ENCODE results near the gene NPIPB8. TPM values are rescaled to one million over a fixed set of nuclear protein-coding genes. Genes with fewer than 3 reads are reported as not detected.
"Not testable (repeated sequence)": the region's sequence is repeated elsewhere in the genome, so short reads cannot be mapped to it uniquely, and the experiment has no call there.

Gene NPIPB8
- total RNA-seq: 1 to 10 TPM in 2 of 7 donors, under 1 TPM in 3, not detected in 2; 0.28 to 2.7 (median 0.93) TPM
- not detected for polyA plus RNA-seq
- long read RNA-seq, donor 1: 0 reads
- long read RNA-seq, donor 2, partial matches to known transcripts: 0 of 10 reads
- long read RNA-seq, donor 2, other reads (novel, unspliced or antisense): 10 of 10 reads
- long read RNA-seq, donor 3: 0 reads

- intact Hi-C loops (cut with DNase I); H3K27ac ChIP-seq; H3K36me3 ChIP-seq; H3K4me3 ChIP-seq; H3K9me3 ChIP-seq; H3K27me3 ChIP-seq; H3K4me1 ChIP-seq (ENCODE audit: insufficient read depth); DNase-seq: not testable (repeated sequence)
- WGBS, 3 donors: 94 to 100% methylated on average over 1 of the region's 1 CpG; no CpG with 5 or more reads in 1 of the 3 donors
These were observed at the start of gene NPIPB8 for GRCh38 chr16:28637765-28638164. Gene NPIPB8, plus strand, starts transcription at chr16:28638065. Its CDS starts 296 bp downstream, at chr16:28638361.

GRCh38 chr16:28589069-28589468 lies 48.8 kb upstream of the NPIPB8 start:
- Histone ChIP-seq H3K9me3 (no peaks in the 10 kb centered on the region), H3K36me3 (no peaks in the 10 kb centered on the region), H3K4me3 (no peak overlapping the region), H3K27me3 (no peaks in the 10 kb centered on the region), H3K4me1 (ENCODE audit: insufficient read depth) (no peaks in the 10 kb centered on the region), H3K27ac (no peak overlapping the region)
- TF ChIP-seq POLR2A (IDR thresholded peaks at IDR 0.05) (no peak), EP300 (IDR thresholded peaks at IDR 0.05) (no peak), CTCF (IDR thresholded peaks at IDR 0.05) (no peak)
- WGBS, 3 donors: 89 to 93% (median 91%) methylated on average over 8 of the region's 8 CpGs
- DNase-seq: no peak
- intact Hi-C loops (cut with DNase I): no loop called here

GRCh38 chr16:28589930-28590329 lies 47.9 kb upstream of the NPIPB8 start:
- no peak overlapping the region for H3K27ac ChIP-seq
- intact Hi-C loops (cut with DNase I): no loop called here
- WGBS, 3 donors: 78 to 84% (median 80%) methylated on average over 12 to 13 of the region's 13 CpGs
- DNase-seq: no peak
- H3K4me3 ChIP-seq: no peak overlapping the region
- TF ChIP-seq POLR2A (IDR thresholded peaks at IDR 0.05): no peak
- TF ChIP-seq EP300 (IDR thresholded peaks at IDR 0.05): no peak
- TF ChIP-seq CTCF (IDR thresholded peaks at IDR 0.05): no peak
- H3K27me3 ChIP-seq: no peaks in the 10 kb centered on the region
- no peaks in the 10 kb centered on the region for H3K9me3 ChIP-seq
- no peaks in the 10 kb centered on the region for H3K36me3 ChIP-seq
- no peaks in the 10 kb centered on the region for H3K4me1 ChIP-seq (ENCODE audit: insufficient read depth)

GRCh38 chr16:28590384-28591340 lies 47.2 kb upstream of the NPIPB8 start:
- H3K27ac ChIP-seq: no peak overlapping the region
- no peaks in the 10 kb centered on the region for H3K9me3 ChIP-seq
- no peaks in the 10 kb centered on the region for H3K27me3 ChIP-seq
- no peak for TF ChIP-seq POLR2A (IDR thresholded peaks at IDR 0.05)
- no peak for TF ChIP-seq EP300 (IDR thresholded peaks at IDR 0.05)
- TF ChIP-seq CTCF (IDR thresholded peaks at IDR 0.05): no peak
- H3K4me3 ChIP-seq: no peak overlapping the region
- intact Hi-C loops (cut with DNase I): no loop called here
- no peaks in the 10 kb centered on the region for H3K36me3 ChIP-seq
- no peak for DNase-seq
- no peaks in the 10 kb centered on the region for H3K4me1 ChIP-seq (ENCODE audit: insufficient read depth)
- 87 to 91% (median 90%) methylated on average over 22 of the region's 22 CpGs for WGBS, 3 donors

- no peaks in the 10 kb centered on the region for H3K4me1 ChIP-seq (ENCODE audit: insufficient read depth)
- H3K27ac ChIP-seq: no peak overlapping the region
- H3K36me3 ChIP-seq: no peaks in the 10 kb centered on the region
- DNase-seq: no peak
- H3K4me3 ChIP-seq: no peak overlapping the region
- intact Hi-C loops (cut with DNase I): no loop called here
- TF ChIP-seq EP300 (IDR thresholded peaks at IDR 0.05) (no peak), CTCF (IDR thresholded peaks at IDR 0.05) (no peak), POLR2A (IDR thresholded peaks at IDR 0.05) (no peak)
- H3K9me3 ChIP-seq: no peaks in the 10 kb centered on the region
- WGBS, 3 donors: 84 to 86% (median 84%) methylated on average over 6 of the region's 6 CpGs
- no peaks in the 10 kb centered on the region for H3K27me3 ChIP-seq
These were observed 46.5 kb upstream of the NPIPB8 start for GRCh38 chr16:28591355-28591754.

Data from ovary (tissue), 10 donors.